GM21526 (cell line): ENCODE measurements around the gene PTMA.

Experiments used
- ATAC-seq: cut with Tn5 transposase; IDR thresholded peaks from one replicate; pipeline ENCODE4 v1.9.1; 2021; ENCODE audit warnings: moderate library complexity; ENCODE audit not compliant: unreplicated experiment, low FRiP score

The PTMA gene

GRCh38 chr2:231674587-231675338, 33.6 kb upstream of the PTMA start:
- ATAC-seq, result peak; percentile 30

- ATAC-seq, result no peak
Measured at GRCh38 chr2:231676243-231676642, 32.1 kb upstream of the PTMA start.

GRCh38 chr2:231677632-231678104, 30.7 kb upstream of the PTMA start:
- ATAC-seq, result no peak

- no peak for ATAC-seq
Measured at GRCh38 chr2:231679908-231680284, 28.4 kb upstream of the PTMA start.

GRCh38 chr2:231680285-231680991, 27.9 kb upstream of the PTMA start:
- ATAC-seq, result no peak

- peak; percentile 52 for ATAC-seq
Measured at GRCh38 chr2:231680992-231681852, 27.1 kb upstream of the PTMA start.

- no peak for ATAC-seq
Measured at GRCh38 chr2:231682603-231683291, 25.6 kb upstream of the PTMA start.

- no peak for ATAC-seq
Measured at GRCh38 chr2:231683292-231684235, 24.8 kb upstream of the PTMA start.

- ATAC-seq, result no peak
Measured at GRCh38 chr2:231684314-231685223, 23.8 kb upstream of the PTMA start.

GRCh38 chr2:231685349-231686191, 22.8 kb upstream of the PTMA start:
- no peak for ATAC-seq

- no peak for ATAC-seq
Measured at GRCh38 chr2:231686192-231687100, 21.9 kb upstream of the PTMA start.

GRCh38 chr2:231687133-231687852, 21.0 kb upstream of the PTMA start:
- ATAC-seq, result no peak

- ATAC-seq, result no peak
Measured at GRCh38 chr2:231687961-231688360, 20.4 kb upstream of the PTMA start.

- no peak for ATAC-seq
Measured at GRCh38 chr2:231688719-231689118, 19.6 kb upstream of the PTMA start.

GRCh38 chr2:231689124-231689893, 19.0 kb upstream of the PTMA start:
- no peak for ATAC-seq
